ENCODE measurements around the gene SLC25A12. TPM values are rescaled to one million over a fixed set of nuclear protein-coding genes. Genes with fewer than 3 reads are reported as not detected.

The SLC25A12 gene
- total RNA-seq, 1 experiment from 2014 or later: 5.3 TPM

GRCh38 chr2:171830039-171830438 is 64.0 kb downstream of the SLC25A12 start:
- intact Hi-C loops (cut with micrococcal nuclease; ENCODE audit: unreplicated experiment): no loop called here
- DNase-seq: no peak
- no peaks in the 10 kb centered on the region for H3K27me3 Mint-ChIP-seq (ENCODE audit: insufficient read depth, unreplicated experiment)
- POLR2A ChIA-PET: no interaction called here
- Histone ChIP-seq H3K9me3 (peaks cover 30% of the 10 kb centered on the region), H3K4me3 (ENCODE audit: low read depth, low read length) (no peak overlapping the region), H3K4me1 (no peaks in the 10 kb centered on the region), H3K27me3 (replicated peaks; ENCODE audit: control insufficient read depth, insufficient read depth, low read length) (no peaks in the 10 kb centered on the region), H3K36me3 (ENCODE audit: control insufficient read depth, insufficient read depth, low read length) (0 out of 2 replicates have a peak, but pooled peaks cover 1% of the 10 kb centered on the region)
- no peaks in the 10 kb centered on the region for H3K4me1 Mint-ChIP-seq (ENCODE audit: low read depth, unreplicated experiment)
- no peak overlapping the region for H3K4me3 Mint-ChIP-seq (ENCODE audit: unreplicated experiment)
- H3K36me3 Mint-ChIP-seq (ENCODE audit: insufficient read depth, unreplicated experiment): no peaks in the 10 kb centered on the region
- no peak overlapping the region for H3K27ac Mint-ChIP-seq (ENCODE audit: unreplicated experiment)
- no peak for TF ChIP-seq CTCF (IDR thresholded peaks at IDR 0.05; ENCODE audit: insufficient read depth in 1 of 2, low read depth in 1 of 2, low read length in 1 of 2, severe bottlenecking in 1 of 2, unreplicated experiment in 1 of 2)
- H3K9me3 Mint-ChIP-seq (ENCODE audit: unreplicated experiment): peaks cover 51% of the 10 kb centered on the region
- CTCF ChIA-PET: interaction anchor here (0.5 kb wide), 1 partner anchor 297 kb away, joined by 3 read pairs; no protein-coding TSS in a partner anchor
- BruUV-seq (replicated peaks): no TSS peak

GRCh38 chr2:171824086-171824485 is 70.0 kb downstream of the SLC25A12 start:
- BruUV-seq (replicated peaks): no TSS peak
- no peaks in the 10 kb centered on the region for H3K4me1 Mint-ChIP-seq (ENCODE audit: low read depth, unreplicated experiment)
- ChIA-PET CTCF (interaction anchor here (0.6 kb wide), 1 partner anchor 256 kb away, joined by 3 read pairs; no protein-coding TSS in a partner anchor), POLR2A (no interaction called here)
- no peak overlapping the region for H3K4me3 Mint-ChIP-seq (ENCODE audit: unreplicated experiment)
- DNase-seq: no peak
- Histone ChIP-seq H3K9me3 (0 out of 2 replicates have a peak, but pooled peaks cover 3% of the 10 kb centered on the region), H3K4me1 (no peaks in the 10 kb centered on the region), H3K4me3 (ENCODE audit: low read depth, low read length) (no peak overlapping the region), H3K36me3 (ENCODE audit: control insufficient read depth, insufficient read depth, low read length) (no peaks in the 10 kb centered on the region), H3K27me3 (replicated peaks; ENCODE audit: control insufficient read depth, insufficient read depth, low read length) (no peaks in the 10 kb centered on the region)
- no peaks in the 10 kb centered on the region for H3K27me3 Mint-ChIP-seq (ENCODE audit: insufficient read depth, unreplicated experiment)
- intact Hi-C loops (cut with micrococcal nuclease; ENCODE audit: unreplicated experiment): no loop called here
- no peaks in the 10 kb centered on the region for H3K36me3 Mint-ChIP-seq (ENCODE audit: insufficient read depth, unreplicated experiment)
- no peak overlapping the region for H3K27ac Mint-ChIP-seq (ENCODE audit: unreplicated experiment)
- no peak for TF ChIP-seq CTCF (IDR thresholded peaks at IDR 0.05; ENCODE audit: insufficient read depth in 1 of 2, low read depth in 1 of 2, low read length in 1 of 2, severe bottlenecking in 1 of 2, unreplicated experiment in 1 of 2)
- H3K9me3 Mint-ChIP-seq (ENCODE audit: unreplicated experiment): peaks cover 10% of the 10 kb centered on the region

DNA sequence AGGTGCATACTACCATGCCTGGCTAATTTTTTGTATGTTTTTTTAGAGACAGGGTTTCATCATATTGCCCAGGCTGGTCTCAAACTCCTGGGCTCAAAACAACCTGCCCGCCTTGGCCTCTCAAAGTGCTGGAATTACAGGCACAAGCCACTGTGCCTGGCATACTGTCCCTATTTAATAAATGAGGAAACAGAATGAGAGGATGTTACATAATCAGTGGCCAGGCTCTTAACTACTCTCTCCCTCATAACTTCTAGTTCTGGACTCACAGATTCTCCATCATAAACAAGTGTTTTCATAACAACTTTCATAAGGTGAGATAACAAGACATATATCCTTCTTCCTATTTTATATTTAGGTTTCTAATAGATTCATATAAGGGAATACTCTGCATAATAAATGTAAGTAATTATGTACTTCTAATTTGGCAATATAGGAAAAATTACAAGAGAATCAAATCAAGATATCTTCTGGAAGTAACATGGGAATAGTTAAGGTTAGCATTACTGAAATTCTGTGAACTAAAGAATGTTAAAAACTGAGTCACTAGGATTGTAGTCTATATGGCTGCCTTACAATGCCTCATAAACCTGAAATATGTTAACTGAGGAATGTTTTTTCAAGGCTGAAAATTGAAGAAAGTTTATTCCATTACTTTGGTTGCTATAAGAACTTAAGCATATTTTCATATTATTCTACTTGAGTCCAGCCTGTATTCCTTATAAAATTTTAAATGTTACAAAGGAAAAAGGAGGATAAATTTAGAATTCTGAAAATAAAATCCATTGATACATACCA is 71.3 kb downstream of the SLC25A12 start:
- H3K36me3 Mint-ChIP-seq (ENCODE audit: insufficient read depth, unreplicated experiment): no peaks in the 10 kb centered on the region
- DNase-seq: no peak
- H3K27me3 Mint-ChIP-seq (ENCODE audit: insufficient read depth, unreplicated experiment): no peaks in the 10 kb centered on the region
- ChIA-PET CTCF (no interaction called here), POLR2A (no interaction called here)
- Histone ChIP-seq H3K36me3 (ENCODE audit: control insufficient read depth, insufficient read depth, low read length) (no peaks in the 10 kb centered on the region), H3K9me3 (0 out of 2 replicates have a peak, but pooled peaks cover 3% of the 10 kb centered on the region), H3K27me3 (replicated peaks; ENCODE audit: control insufficient read depth, insufficient read depth, low read length) (no peaks in the 10 kb centered on the region), H3K4me3 (ENCODE audit: low read depth, low read length) (no peak overlapping the region), H3K4me1 (no peaks in the 10 kb centered on the region)
- no peak overlapping the region for H3K4me3 Mint-ChIP-seq (ENCODE audit: unreplicated experiment)
- BruUV-seq (replicated peaks): no TSS peak
- no peaks in the 10 kb centered on the region for H3K4me1 Mint-ChIP-seq (ENCODE audit: low read depth, unreplicated experiment)
- TF ChIP-seq CTCF (IDR thresholded peaks at IDR 0.05; ENCODE audit: insufficient read depth in 1 of 2, low read depth in 1 of 2, low read length in 1 of 2, severe bottlenecking in 1 of 2, unreplicated experiment in 1 of 2): no peak
- H3K9me3 Mint-ChIP-seq (ENCODE audit: unreplicated experiment): peaks cover 4% of the 10 kb centered on the region
- H3K27ac Mint-ChIP-seq (ENCODE audit: unreplicated experiment): no peak overlapping the region
- intact Hi-C loops (cut with micrococcal nuclease; ENCODE audit: unreplicated experiment): no loop called here
